Esophagus mucosa (tissue), 1 donor: ENCODE results near the gene TMEM190. TPM values are rescaled to one million over a fixed set of nuclear protein-coding genes. Genes with fewer than 3 reads are reported as not detected.

Experiments used
- ATAC-seq: fragments of 200-7000 bp; cut with Tn5 transposase; one replicate; pipeline ENCODE4 v1.9.1; 2020
- total RNA-seq: library from RNA; stranded (reverse); gene quantifications from one replicate; pipeline ENCODE4 v1.2.4, GENCODE V29; 2023
- donor health status: DM: yes; HTN: yes; CAD: no.

TMEM190 gene
- total RNA-seq, 1 donor from 2014 or later, result not detected

DNA sequence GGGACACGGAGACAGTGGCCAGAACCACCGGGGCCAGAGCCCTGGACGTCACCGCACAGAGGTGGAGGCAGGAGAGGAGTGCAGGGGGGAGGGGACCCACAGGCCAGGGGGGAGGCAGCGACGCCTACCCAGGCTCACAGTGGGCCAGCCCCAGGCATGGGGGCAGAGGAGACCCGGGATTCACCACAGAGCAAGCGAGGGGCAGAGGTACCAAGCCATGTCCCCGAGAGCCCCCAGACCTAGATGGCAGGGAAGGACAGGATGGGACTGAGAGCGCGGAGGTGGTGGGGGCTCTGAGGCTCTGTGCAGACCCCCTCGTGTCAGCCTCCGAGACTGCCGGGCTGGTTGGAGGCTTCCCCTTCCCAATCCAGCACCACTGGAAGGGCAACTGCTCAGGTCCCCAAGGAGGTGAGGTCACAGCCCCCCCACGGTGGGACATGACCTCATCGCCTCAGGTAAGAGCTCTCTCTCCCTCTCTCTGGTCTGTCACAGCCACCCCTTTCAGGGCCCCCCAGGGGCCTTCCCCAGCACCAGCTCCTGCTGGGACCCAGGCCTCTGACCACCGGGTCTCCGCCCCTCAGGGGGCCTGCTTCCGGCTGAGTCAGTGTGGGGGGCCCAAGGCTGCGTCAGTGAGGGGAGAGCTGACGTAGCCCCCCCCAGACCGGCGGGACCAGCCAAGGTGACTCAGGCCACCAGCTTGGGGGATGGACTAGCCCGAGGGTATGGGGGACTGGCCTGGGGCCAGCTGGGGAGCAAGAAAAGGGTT lies 4.1 kb upstream of the TMEM190 start:
- ATAC-seq, result no peak

DNA sequence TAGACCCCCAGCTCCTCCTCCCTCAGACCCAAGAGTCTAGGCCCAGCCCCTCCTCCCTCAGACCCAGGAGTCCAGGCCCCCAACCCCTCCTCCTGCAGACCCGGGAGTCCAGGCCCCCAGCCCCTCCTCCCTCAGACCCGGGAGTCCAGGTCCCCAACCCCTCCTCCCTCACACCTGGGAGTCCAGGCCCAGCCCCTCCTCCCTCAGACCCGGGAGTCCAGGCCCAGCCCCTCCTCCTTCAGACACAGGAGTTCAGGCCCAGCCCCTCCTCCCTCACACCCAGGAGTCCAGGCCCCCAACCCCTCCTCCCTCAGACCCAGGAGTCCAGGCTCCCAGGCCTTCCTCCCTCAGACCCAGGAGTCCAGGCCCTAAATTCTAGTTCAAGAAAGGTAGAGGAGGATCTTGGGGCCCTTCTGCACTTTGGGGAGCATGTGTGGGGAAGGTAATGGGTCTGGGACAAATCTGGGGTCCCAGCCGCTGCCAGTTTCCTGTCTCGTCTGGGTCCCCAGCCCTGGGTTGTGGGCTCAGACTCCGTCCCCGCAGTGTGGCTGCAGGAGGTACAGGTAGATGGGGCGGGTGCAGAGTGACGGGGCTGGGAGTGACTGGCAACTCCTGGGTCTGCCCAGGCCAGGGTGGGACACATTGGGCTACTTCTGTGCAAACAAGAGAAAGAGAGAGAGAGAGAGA lies 3.2 kb upstream of the TMEM190 start:
- peak; percentile 16 for ATAC-seq

DNA sequence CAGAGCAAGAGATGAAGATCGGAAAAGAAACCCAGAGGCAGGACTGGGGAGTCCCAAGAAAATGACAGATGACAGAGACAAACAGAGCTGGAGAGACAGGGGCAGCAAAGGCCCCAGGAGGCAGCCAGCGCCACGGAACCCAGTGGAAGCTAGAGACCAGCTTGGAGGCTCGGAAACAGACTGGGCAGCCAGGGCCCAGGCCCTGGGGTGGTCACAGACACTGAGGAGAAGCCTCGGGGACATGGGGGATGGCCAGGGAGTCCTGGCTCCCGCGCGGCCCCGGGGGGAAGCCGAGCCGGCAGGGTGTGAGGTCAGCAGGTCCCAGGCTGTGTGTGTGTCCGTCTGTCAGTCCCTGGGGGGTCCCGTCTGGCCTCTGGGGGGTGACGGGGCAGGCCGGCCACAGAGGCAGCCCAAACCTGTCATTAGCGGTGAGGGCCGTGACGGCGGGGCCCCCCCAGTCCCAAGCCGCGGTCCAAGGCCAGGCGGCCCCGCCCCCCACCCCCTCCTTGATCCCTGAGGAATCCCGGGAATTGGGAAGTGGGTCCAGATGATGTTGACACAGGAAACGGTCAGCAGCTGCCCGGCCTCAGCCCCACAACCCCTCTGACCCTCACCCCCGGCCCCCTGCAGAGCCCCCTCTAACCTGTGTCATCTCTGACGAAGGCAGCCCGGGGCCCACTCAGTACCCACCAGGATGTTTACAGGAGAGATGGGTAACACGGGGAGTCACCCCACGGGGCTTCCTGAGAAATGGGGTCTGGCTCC lies 2.5 kb upstream of the TMEM190 start:
- ATAC-seq, result no peak

DNA sequence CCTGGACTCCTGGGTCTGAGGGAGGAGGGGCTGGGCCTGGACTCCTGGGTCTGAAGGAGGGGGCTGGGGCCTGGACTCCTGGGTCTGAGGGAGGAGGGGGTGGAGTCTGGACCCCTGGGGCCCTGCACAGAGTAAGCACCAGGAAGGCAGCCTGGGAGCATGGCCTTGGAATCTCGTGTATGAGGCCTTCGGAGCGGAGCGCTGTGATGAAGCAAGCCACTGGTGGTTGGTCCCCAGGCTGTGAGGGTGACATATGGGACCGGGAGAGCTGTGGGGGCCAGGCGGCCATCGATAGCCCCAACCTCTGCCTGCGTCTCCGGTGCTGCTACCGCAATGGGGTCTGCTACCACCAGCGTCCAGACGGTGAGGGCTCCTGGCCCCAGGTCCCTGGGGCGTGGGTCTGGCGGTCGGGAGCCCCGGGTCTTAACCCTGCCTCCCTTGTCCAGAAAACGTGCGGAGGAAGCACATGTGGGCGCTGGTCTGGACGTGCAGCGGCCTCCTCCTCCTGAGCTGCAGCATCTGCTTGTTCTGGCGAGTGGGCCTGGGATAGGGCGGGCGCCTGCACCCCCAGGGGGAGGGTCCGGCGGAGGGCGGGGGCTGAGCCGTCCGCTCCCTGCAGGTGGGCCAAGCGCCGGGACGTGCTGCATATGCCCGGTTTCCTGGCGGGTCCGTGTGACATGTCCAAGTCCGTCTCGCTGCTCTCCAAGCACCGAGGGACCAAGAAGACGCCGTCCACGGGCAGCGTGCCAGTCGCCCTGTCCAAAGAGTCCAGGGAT lies 918 bp downstream of the TMEM190 start:
- no peak for ATAC-seq

GRCh38 chr19:55379174-55379573 lies 2.5 kb downstream of the TMEM190 start:
- no peak for ATAC-seq

- ATAC-seq, result no peak
These were observed 5.4 kb downstream of the TMEM190 start for GRCh38 chr19:55382013-55382412.

GRCh38 chr19:55382522-55383054 lies 6.0 kb downstream of the TMEM190 start:
- ATAC-seq, result no peak

DNA sequence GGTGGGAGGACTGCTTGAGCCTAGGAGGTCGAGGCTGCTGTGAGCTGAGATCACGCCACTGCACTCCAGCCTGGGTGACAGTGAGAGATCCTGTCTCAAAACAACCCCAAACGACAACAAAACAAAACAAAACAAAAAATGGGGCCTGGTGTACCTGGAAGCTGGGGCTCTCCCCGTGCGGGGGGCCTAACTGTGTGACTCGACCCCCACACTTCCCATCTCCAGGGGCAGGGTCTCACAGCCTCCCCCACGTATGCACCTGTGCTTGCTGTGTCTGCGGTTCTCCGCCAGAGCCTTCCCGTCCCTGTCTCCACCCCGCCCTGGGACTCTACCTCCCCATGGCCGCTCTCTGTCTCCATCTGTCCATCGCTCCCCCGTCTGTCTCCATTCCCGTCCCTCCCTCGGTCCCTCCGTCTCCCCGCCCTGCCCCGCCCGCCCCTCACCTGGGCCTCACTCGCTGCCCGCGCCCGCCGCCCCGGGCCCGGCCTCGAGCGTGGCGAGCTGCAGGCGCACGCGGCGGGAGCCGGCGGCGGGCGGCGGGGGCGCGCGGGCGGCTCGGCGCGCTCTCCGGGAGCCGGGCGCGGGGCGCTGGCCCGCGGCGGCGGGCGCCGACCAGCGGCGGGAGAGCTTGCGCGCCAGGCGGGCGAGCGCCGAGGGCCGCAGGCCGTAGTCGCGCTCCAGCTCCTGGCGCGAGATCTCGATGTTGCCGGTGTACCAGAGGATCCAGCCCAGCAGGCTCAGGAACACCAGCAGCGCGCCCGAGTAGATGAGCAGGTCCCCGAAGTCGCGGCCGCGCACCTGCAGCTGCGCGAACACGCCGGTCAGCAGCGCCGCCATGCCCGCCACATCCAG lies 6.9 kb downstream of the TMEM190 start:
- peak; percentile 15 for ATAC-seq

DNA sequence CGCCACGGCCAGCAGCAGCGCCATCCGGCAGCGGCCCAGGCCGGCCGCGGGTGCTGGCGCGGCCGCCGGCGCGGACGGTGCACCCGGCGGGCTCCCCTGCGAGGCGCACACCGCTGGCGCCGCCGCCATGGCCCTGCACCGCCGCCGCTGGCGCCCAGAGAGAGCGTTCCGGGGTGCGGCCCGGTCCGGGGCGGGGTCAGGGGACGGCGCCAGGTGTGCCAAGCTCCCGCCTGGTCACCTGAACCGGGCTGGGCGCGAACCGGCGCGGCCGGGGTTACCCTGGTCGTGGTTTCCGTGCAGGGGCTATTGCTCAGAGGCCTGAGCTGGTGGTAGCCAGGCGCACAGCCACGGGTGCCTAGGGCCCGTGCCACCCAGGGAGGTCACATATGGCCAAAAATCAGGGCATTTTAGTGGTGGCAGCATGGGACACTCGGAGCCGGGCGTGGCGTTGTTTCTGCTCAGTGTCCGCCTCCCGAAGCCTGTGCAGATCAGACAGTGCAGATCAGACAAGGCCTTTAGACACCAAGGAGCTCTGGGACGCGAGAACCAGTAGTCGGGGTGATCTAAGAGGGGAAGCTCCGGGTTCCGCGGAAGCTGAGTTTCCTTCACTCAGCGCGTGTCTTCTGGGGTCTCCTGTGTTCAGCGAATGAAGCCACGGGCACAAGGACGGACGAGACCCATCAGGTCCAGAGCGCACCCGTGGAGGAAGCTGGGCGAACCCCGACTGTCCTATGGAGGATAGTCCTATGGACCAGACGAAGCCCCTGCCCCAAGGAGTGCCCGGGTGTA lies 7.7 kb downstream of the TMEM190 start, which contains the start of gene TMEM238:
Gene TMEM238, minus strand, starts transcription at position 162 of the 789 bp plus-strand sequence. Its CDS starts 33 bp downstream, at position 129.
- ATAC-seq, result peak; percentile 50

- peak; percentile 80 for ATAC-seq
These were observed 8.5 kb downstream of the TMEM190 start for GRCh38 chr19:55384920-55385723.

DNA sequence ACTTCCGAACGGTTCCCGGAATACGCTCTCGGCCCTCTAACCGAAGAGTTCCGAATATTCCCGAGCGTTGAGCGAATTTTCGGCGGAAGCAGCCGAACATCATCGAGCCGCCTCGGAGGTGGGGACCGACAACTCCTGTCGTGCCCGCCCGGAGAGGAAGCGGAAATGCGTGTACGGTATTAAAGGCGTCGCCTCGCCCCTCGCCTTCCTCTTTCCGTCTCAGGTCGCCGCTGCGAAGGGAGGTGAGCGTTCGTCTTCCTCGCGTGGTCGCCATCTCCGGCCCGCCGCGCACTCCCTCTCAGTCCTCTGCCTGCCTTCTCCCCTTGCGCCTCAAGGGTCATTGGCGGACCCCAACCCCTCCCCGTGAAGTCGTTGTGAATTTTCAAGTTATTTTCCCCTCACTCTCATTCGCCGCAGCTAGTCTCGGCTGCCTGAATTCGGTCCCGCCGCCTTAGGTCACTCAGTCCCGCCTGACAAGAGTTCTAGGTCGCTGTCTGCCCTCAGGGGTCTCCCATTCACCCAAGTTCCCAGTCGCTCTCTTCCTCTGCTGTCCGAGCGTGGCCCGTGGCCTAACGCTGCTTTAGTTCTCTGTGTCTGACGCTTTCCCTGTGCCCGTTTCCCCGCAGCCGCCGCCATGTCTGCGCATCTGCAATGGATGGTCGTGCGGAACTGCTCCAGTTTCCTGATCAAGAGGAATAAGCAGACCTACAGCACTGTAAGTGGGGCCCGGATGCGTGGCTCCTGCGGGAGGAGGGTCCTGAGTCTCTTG lies 9.3 kb downstream of the TMEM190 start, which contains the start of gene RPL28:
Gene RPL28, plus strand, starts transcription at position 209 of the 769 bp plus-strand sequence. Its CDS starts 426 bp downstream, at position 635.
- peak; percentile 81 for ATAC-seq

DNA sequence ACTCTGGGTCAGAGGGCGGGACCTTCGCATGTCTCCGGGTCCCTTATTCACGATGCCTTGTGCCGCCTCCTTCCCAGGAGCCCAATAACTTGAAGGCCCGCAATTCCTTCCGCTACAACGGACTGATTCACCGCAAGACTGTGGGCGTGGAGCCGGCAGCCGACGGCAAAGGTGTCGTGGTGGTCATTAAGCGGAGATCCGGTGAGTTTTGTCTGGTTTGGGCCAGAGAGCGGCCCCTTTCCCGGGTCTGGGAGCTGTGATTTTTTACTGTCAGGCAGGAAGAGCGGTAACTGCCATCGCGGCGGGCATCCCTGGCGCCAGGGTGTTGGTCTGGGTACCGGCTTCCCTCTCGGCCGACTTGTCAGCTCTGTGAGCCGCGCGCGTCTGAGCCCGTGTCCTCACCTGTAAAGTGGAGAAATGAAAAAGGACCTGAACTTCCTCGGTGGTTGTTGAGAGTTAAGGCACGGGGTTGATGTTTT lies 9.9 kb downstream of the TMEM190 start:
- ATAC-seq, result no peak

GRCh38 chr19:55387736-55388497 lies 11.3 kb downstream of the TMEM190 start:
- no peak for ATAC-seq

DNA sequence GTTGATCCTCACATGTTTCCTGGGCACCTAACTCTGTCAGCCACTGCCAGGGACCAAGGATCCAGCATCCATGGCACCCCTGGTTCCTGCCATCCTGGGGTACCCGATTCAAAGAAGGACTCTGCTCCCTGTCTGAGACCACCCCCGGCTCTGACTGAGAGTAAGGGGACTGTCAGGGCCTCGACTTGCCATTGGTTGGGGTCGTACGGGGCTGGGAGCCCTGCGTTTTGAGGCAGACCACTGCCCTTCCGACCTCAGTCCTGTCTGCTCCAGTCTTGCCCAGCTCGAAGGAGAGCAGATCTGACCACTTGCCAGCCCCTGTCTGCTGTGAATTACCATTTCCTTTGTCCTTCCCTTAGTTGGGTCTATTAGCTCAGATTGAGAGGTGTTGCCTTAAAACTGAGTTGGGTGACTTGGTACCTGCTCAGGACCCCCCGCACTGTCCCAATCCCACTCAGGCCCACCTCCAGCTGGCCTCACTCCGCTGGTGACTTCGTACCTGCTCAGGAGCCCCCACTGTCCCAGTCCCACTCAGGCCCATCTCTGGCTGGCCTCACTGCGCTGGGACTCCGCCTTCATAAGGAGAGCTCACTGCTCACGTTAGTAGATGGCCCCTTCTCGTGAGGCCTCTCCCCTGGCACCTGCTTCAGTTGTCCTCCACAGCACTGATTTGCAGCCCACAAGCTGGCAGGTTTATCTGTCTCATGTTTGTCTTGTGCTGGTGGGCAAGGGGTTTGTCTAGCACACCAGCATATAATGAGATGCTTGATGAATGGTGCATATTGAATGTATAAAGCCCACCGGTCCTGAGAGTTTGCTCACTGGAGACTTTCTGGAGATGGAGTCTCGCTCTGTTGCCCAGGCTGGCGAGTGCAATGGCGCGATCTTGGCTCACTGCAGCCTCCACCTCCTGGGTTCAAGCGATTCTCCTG lies 13.0 kb downstream of the TMEM190 start:
- no peak for ATAC-seq

DNA sequence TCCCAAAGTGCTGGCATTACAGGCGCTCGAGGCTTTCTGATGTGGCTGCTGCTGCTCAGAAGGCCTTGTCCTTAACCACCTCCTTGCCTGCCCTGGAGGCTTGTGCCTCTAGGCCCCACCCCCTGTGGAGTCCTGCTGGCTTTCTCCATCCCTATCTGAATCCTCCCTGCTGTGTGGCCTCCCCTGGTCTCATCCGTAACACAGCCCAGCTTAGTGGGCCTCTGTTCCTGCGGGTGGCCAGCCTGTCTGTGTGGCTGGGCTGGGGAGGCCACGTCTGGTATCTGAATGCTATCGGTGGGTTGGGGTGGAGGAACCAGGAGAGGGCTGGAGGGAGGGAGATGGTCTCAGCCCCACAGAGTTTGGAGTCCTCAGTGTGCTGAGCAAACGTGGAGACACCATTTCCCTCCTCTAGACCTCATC lies 13.8 kb downstream of the TMEM190 start:
- ATAC-seq, result no peak

GRCh38 chr19:55391191-55391670 lies 14.6 kb downstream of the TMEM190 start:
- peak; percentile 24 for ATAC-seq
